Measurements from ENCODE around the gene DROSHA. TPM values are rescaled to one million over a fixed set of nuclear protein-coding genes. Genes with fewer than 3 reads are reported as not detected.

DROSHA gene
- total and polyA plus RNA-seq, 2 of the 4 experiments (the other 2 are of a cell fraction) = 36.4 to 36.5 TPM

GRCh38 chr5:31393126-31393525 is 138.8 kb downstream of the DROSHA start:
- Histone ChIP-seq H2BK120ac (ENCODE audit: low read depth, low read length) (no peak overlapping the region), H2BK5ac (ENCODE audit: low read depth, low read length, poor library complexity, severe bottlenecking) (no peak overlapping the region), H4K20me1 (ENCODE audit: insufficient read depth, low read length) (no peaks in the 10 kb centered on the region), H2BK20ac (ENCODE audit: low read depth, low read length) (no peak overlapping the region), H2BK15ac (ENCODE audit: low read depth, low read length) (no peak overlapping the region), H2AK9ac (replicated peaks; ENCODE audit: low read depth, low read length, poor library complexity) (no peak overlapping the region), H3K4me2 (ENCODE audit: low read depth, low read length) (no peak overlapping the region), H4K91ac (ENCODE audit: insufficient read depth, low read depth, low read length) (no peak overlapping the region), H4K8ac (ENCODE audit: low read depth in 2 of 2, low read length in 2 of 2) (no peak overlapping the region), H2AFZ (replicated peaks; ENCODE audit: low read length, poor library complexity) (no peak overlapping the region), H3K23ac (ENCODE audit: low read depth, low read length) (no peak overlapping the region), H3K36me3 (ENCODE audit: control insufficient read depth, insufficient read depth, low read length) (no peaks in the 10 kb centered on the region), H3K9me3 (ENCODE audit: control insufficient read depth, insufficient read depth, low read length) (peaks cover 9% of the 10 kb centered on the region), H3K4ac (ENCODE audit: low read depth, low read length) (no peak overlapping the region), H4K5ac (ENCODE audit: low read depth, low read length) (no peak overlapping the region), H3K9ac (ENCODE audit: low read depth, low read length) (no peak overlapping the region), H3K14ac (replicated peaks; ENCODE audit: low read depth, low read length) (no peak overlapping the region), H3K9me1 (ENCODE audit: insufficient read depth, low read length) (no peaks in the 10 kb centered on the region), H3K27ac (ENCODE audit: insufficient read depth, low read length) (no peak overlapping the region), H3K18ac (ENCODE audit: low read depth, low read length) (no peak overlapping the region), H3K79me1 (ENCODE audit: low read depth in 1 of 2, low read length in 2 of 2) (no peaks in the 10 kb centered on the region), H3K4me1 (ENCODE audit: control insufficient read depth, insufficient read depth, low read length) (no peaks in the 10 kb centered on the region), H3K56ac (ENCODE audit: extremely low read depth, insufficient read depth, low read length) (no peak overlapping the region), H3K4me3 (ENCODE audit: insufficient read depth, low read depth, low read length) (no peak overlapping the region), H3K27me3 (ENCODE audit: control insufficient read depth, insufficient read depth, low read length) (no peaks in the 10 kb centered on the region), H2AK5ac (ENCODE audit: low read depth, low read length) (0 out of 2 replicates have a peak overlapping the region, but pooled peaks have one; percentile 33)
- WGBS, 2 experiments (ENCODE audit: extremely low coverage in 2 of 2, insufficient read length in 1 of 2) = no CpG with 5 or more reads among the region's 6 CpGs
- ChIA-PET CTCF (no interaction called here), POLR2A (ENCODE audit: unreplicated experiment) (no interaction called here)
- intact Hi-C loops (cut with micrococcal nuclease) (no loop called here), in situ Hi-C loops (cut with MboI; ENCODE audit: low sequenced_read_pairs) (no loop called here), dilution Hi-C loops (cut with HindIII; ENCODE audit: low sequenced_read_pairs, unreplicated experiment) (no loop called here)
- ATAC-seq (ENCODE audit: low read depth) (no peak), DNase-seq (no peak)
- TF ChIP-seq MXI1 (IDR thresholded peaks at IDR 0.05; ENCODE audit: borderline replicate concordance, low read depth, low read length) (no peak), RCOR1 (IDR thresholded peaks at IDR 0.05; ENCODE audit: insufficient replicate concordance, low read length) (no peak), MAZ (IDR thresholded peaks at IDR 0.05; ENCODE audit: borderline replicate concordance, low read depth, low read length) (no peak), CEBPB (IDR thresholded peaks at IDR 0.05; ENCODE audit: low read depth, low read length) (no peak), SMC3 (IDR thresholded peaks at IDR 0.05; ENCODE audit: low read depth, low read length) (no peak), MAFK (IDR thresholded peaks at IDR 0.05; ENCODE audit: low read depth, low read length) (no peak), RAD21 (IDR thresholded peaks at IDR 0.05; ENCODE audit: low read length) (no peak), CHD1 (IDR thresholded peaks at IDR 0.05; ENCODE audit: low read depth, low read length) (no peak), POLR2A (IDR thresholded peaks at IDR 0.05; ENCODE audit: low read depth, low read length) (no peak)
- no TSS peak for BruUV-seq (replicated peaks)
